Endothelial cell of umbilical vein (primary cell): ENCODE data around the gene CD109. TPM values are rescaled to one million over a fixed set of nuclear protein-coding genes. Genes with fewer than 3 reads are reported as not detected.

Source experiments
- BruUV-seq: library from RNA; stranded (reverse); fragments of 400-500 nt; replicated peaks from 2 replicates; lab custom pipeline; 2021; lab: Mats Ljungman, UMichigan
- CTCF ChIA-PET: fragments of 300-600, 350-600 bp; sonication (Branson Sonifier 250); formaldehyde crosslinking; loops from one replicate; lab custom pipeline; 2021; ENCODE audit warnings: antibody characterized with exemption, inconsistent platforms; lab: Charles Lee
- POLR2A ChIA-PET: fragments of 300-600, 350-600 bp; sonication (Branson Sonifier 250); formaldehyde crosslinking; loops from one replicate; lab custom pipeline; 2021; ENCODE audit warnings: antibody characterized with exemption, inconsistent platforms; lab: Charles Lee
- DNase-seq: peaks from one replicate; pipeline ENCODE4 v3.0.0-alpha.2; 2011; ENCODE audit warnings: low read depth, low spot score
- FAIRE-seq: peaks from 2 replicates; lab custom pipeline; 2011; peaks lifted over from hg19 to GRCh38; lab: Jason Lieb, UNC
- H2AFZ ChIP-seq: 2 replicates; pipeline ENCODE4 v1.6.0; 2012; ENCODE audit warnings: low read depth, low read length, control low read depth, inconsistent platforms
- H3K27ac ChIP-seq: 2 replicates; pipeline ENCODE4 v1.5.1; 2011; ENCODE audit warnings: low read depth, mild to moderate bottlenecking, control low read depth, low read length, moderate library complexity; ENCODE audit not compliant: insufficient read depth
- H3K27me3 ChIP-seq, 2 experiments: 2 replicates each; pipeline versions ENCODE4 v1.6.0 to v1.6.1; 2011; ENCODE audit warnings: low read length in 2 of 2, mixed read lengths in 1 of 2; ENCODE audit not compliant: control insufficient read depth in 2 of 2, insufficient read depth in 2 of 2
- H3K36me3 ChIP-seq, 2 experiments: 2 replicates in 1 of 2; 3 replicates in 1 of 2; pipeline ENCODE4 v1.5.1; 2011; ENCODE audit warnings: low read length in 2 of 2, mild to moderate bottlenecking in 1 of 2, moderate library complexity in 1 of 2; ENCODE audit not compliant: control insufficient read depth in 2 of 2, insufficient read depth in 2 of 2; ENCODE audit errors: extremely low read depth in 1 of 2
- H3K4me1 ChIP-seq: 3 replicates; pipeline ENCODE4 v1.5.1; 2011; ENCODE audit warnings: mild to moderate bottlenecking, low read length; ENCODE audit not compliant: control insufficient read depth, insufficient read depth; ENCODE audit errors: extremely low read depth
- H3K4me2 ChIP-seq: 2 replicates; pipeline ENCODE4 v1.6.1; 2011; ENCODE audit warnings: low read length, control low read depth, mixed read lengths; ENCODE audit not compliant: insufficient read depth
- H3K4me3 ChIP-seq, 3 experiments: fragments of 200-600 bp in 1 of 3; sonication (generic), shearing (Covaris generic) in 1 of 3; replicated peaks in 1 of 3; 2 replicates each; pipeline ENCODE4 v1.5.1; 2011 to 2016; ENCODE audit warnings: control low read depth in 3 of 3, low read length in 3 of 3, mild to moderate bottlenecking in 2 of 3, inconsistent platforms in 1 of 3, low read depth in 1 of 3, moderate library complexity in 1 of 3; ENCODE audit not compliant: insufficient read depth in 1 of 3
- H3K79me2 ChIP-seq: 2 replicates; pipeline ENCODE4 v1.6.0; 2012; ENCODE audit warnings: low read length, inconsistent platforms; ENCODE audit not compliant: control insufficient read depth, insufficient read depth
- H3K9ac ChIP-seq: replicated peaks from 2 replicates; pipeline ENCODE3; 2011; ENCODE audit warnings: low read length, control low read depth; ENCODE audit not compliant: insufficient read depth; ENCODE audit errors: extremely low read depth
- H3K9me1 ChIP-seq: replicated peaks from 3 replicates; pipeline ENCODE4 v1.6.0; 2011; ENCODE audit warnings: mild to moderate bottlenecking, low read length; ENCODE audit not compliant: control insufficient read depth, insufficient read depth; ENCODE audit errors: extremely low read depth
- H3K9me3 ChIP-seq: replicated peaks from 2 replicates; pipeline ENCODE4 v1.5.1; 2012; ENCODE audit warnings: low read length, inconsistent platforms; ENCODE audit not compliant: control insufficient read depth, insufficient read depth
- H4K20me1 ChIP-seq: replicated peaks from 2 replicates; pipeline ENCODE3; 2011; ENCODE audit warnings: mild to moderate bottlenecking, low read length; ENCODE audit not compliant: control insufficient read depth, insufficient read depth; ENCODE audit errors: extremely low read depth
- EZH2 ChIP-seq: IDR thresholded peaks from 2 replicates; pipeline ENCODE4 v1.6.1; 2012; ENCODE audit warnings: borderline replicate concordance, low read depth, mild to moderate bottlenecking, moderate library complexity, low read length, inconsistent platforms; ENCODE audit not compliant: severe bottlenecking
- FOS ChIP-seq: IDR thresholded peaks from 2 replicates; pipeline ENCODE4 v1.6.1; 2011; ENCODE audit warnings: mild to moderate bottlenecking, low read length, moderate library complexity, borderline replicate concordance; ENCODE audit not compliant: insufficient read depth
- JUN ChIP-seq: IDR thresholded peaks from 2 replicates; pipeline ENCODE4 v1.6.1; 2011; ENCODE audit warnings: borderline replicate concordance, low read depth; ENCODE audit not compliant: insufficient read length, insufficient read depth
- MYC ChIP-seq: IDR thresholded peaks from one replicate; pipeline ENCODE4 v1.6.1; 2011; ENCODE audit warnings: mild to moderate bottlenecking, low read depth, low read length
- POLR2A ChIP-seq: IDR thresholded peaks from 2 replicates; pipeline ENCODE4 v1.6.1; 2012; ENCODE audit warnings: low read depth, mild to moderate bottlenecking, control low read depth, low read length
- dilution Hi-C: fragments of 300-500 bp; cut with MboI; formaldehyde crosslinking; loops from one replicate; pipeline ENCODE4 v1.15.0; 2019; ENCODE audit warnings: low sequenced_read_pairs; ENCODE audit not compliant: extremely low pct_ligation_motif_present
- intact Hi-C: fragments of 100-400 bp; cut with micrococcal nuclease; formaldehyde crosslinking; loops from one replicate; pipeline ENCODE4 v1.10.0; 2022
- polyA plus RNA-seq, 4 experiments: library from polyadenylated mRNA; depleted of rRNA in 3 of 4; stranded (reverse) in 3 of 4; unstranded in 1 of 4; fragments of >200 nt; gene quantifications; 2 replicates each; pipeline versions ENCODE4 v1.2.1 to v1.2.3, GENCODE V29; 2011 to 2012; ENCODE audit warnings: missing spikeins in 1 of 4
- total RNA-seq: library from RNA; stranded (reverse); gene quantifications from 2 replicates; pipeline ENCODE4 v1.2.3, GENCODE V29; 2021
- TF ChIP-seq, protein P1 (sequence below), 2 donors: IDR thresholded peaks; 1 replicate in 1 of 2; 2 replicates in 1 of 2; pipeline ENCODE4 v1.5.1; 2011; ENCODE audit warnings: low read length in 2 of 2, mild to moderate bottlenecking in 2 of 2, moderate library complexity in 2 of 2, control low read depth in 1 of 2, inconsistent platforms in 1 of 2, low read depth in 1 of 2; ENCODE audit not compliant: insufficient read depth in 1 of 2; ENCODE audit errors: extremely low read depth in 1 of 2
- TF ChIP-seq, protein P2 (sequence below): IDR thresholded peaks from 2 replicates; pipeline ENCODE4 v1.6.1; 2011; ENCODE audit not compliant: insufficient read depth, insufficient read length

CD109 gene
- total and polyA plus RNA-seq, 2 donors (not counting 3 experiments of a cell fraction or from before 2014, with no cell fraction given): 33.9 to 107 TPM

DNA sequence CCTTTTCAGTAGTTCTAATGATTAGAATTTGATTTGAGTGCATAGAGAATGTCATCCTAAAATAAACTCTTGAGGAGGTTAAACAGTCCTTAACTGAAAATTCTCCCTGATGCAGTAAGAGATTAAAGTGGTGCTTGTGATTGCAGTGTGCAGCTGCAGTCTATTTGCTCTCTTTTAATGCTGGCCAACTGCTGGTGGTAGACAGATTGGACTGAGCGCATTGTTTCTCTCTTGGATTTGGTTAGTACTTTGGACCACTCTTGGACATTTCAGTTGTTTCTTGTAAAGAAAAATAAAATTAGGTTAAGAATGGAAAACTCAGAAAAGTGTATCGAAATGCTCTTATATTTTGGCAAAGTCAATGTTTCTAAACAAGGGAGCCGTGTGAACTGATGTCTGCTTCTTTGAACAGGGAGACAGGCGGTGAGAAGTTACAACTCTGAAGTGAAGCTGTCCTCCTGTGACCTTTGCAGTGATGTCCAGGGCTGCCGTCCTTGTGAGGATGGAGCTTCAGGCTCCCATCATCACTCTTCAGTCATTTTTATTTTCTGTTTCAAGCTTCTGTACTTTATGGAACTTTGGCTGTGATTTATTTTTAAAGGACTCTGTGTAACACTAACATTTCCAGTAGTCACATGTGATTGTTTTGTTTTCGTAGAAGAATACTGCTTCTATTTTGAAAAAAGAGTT lies 127.2 kb downstream of the CD109 start:
- Histone ChIP-seq H3K4me2 (no peak overlapping the region), H4K20me1 (no peaks in the 10 kb centered on the region), H2AFZ (no peak overlapping the region), H3K9me3 (no peaks in the 10 kb centered on the region), H3K36me3 (peaks cover 4 to 7% of the 10 kb centered on the region in 2 experiments), H3K79me2 (no peaks in the 10 kb centered on the region), H3K9me1 (no peaks in the 10 kb centered on the region), H3K27me3 (no peaks in the 10 kb centered on the region), H3K9ac (no peak overlapping the region), H3K4me1 (no peaks in the 10 kb centered on the region), H3K4me3 (no peak overlapping the region), H3K27ac (no peak overlapping the region)
- dilution Hi-C loops (no loop called here), intact Hi-C loops (no loop called here)
- no peak for TF ChIP-seq FOS
- ChIA-PET CTCF (interaction anchor here (1.1 to 1.9 kb wide), 2 partner anchors 10 to 1386 kb away, joined by 4 to 6 read pairs; no protein-coding TSS in a partner anchor), POLR2A (no interaction called here)
- FAIRE-seq (no peak), DNase-seq (no peak)
- no TSS peak for BruUV-seq

DNA sequence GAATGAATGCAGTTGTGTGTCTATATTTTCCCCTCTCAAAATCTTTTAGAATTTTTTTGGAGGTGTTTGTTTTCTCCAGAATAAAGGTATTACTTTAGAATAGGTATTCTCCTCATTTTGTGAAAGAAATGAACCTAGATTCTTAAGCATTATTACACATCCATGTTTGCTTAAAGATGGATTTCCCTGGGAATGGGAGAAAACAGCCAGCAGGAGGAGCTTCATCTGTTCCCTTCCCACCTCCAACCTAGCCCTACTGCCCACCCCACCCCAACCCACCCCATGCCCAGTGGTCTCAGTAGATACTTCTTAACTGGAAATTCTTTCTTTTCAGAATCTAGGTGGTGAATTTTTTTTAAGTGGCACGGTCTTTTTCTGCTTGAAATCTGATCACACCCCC lies 127.8 kb downstream of the CD109 start:
- no peak overlapping the region for H3K4me3 ChIP-seq
- H3K9me1 ChIP-seq: no peaks in the 10 kb centered on the region
- H3K79me2 ChIP-seq: no peaks in the 10 kb centered on the region
- FAIRE-seq (no peak), DNase-seq (no peak)
- no TSS peak for BruUV-seq
- H3K27me3 ChIP-seq: no peaks in the 10 kb centered on the region
- TF ChIP-seq MYC (no peak), EZH2 (no peak), JUN (no peak), FOS (no peak), POLR2A (no peak)
- TF ChIP-seq, protein P1, sequence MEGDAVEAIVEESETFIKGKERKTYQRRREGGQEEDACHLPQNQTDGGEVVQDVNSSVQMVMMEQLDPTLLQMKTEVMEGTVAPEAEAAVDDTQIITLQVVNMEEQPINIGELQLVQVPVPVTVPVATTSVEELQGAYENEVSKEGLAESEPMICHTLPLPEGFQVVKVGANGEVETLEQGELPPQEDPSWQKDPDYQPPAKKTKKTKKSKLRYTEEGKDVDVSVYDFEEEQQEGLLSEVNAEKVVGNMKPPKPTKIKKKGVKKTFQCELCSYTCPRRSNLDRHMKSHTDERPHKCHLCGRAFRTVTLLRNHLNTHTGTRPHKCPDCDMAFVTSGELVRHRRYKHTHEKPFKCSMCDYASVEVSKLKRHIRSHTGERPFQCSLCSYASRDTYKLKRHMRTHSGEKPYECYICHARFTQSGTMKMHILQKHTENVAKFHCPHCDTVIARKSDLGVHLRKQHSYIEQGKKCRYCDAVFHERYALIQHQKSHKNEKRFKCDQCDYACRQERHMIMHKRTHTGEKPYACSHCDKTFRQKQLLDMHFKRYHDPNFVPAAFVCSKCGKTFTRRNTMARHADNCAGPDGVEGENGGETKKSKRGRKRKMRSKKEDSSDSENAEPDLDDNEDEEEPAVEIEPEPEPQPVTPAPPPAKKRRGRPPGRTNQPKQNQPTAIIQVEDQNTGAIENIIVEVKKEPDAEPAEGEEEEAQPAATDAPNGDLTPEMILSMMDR (IDR thresholded peaks at IDR 0.05; ENCODE audit: extremely low read depth in 1 of 2, insufficient read depth in 1 of 2, low read depth in 1 of 2, low read length in 2 of 2): no peak
- TF ChIP-seq, protein P2, sequence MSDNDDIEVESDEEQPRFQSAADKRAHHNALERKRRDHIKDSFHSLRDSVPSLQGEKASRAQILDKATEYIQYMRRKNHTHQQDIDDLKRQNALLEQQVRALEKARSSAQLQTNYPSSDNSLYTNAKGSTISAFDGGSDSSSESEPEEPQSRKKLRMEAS: no peak
- no peak overlapping the region for H3K4me2 ChIP-seq
- no peak overlapping the region for H2AFZ ChIP-seq
- dilution Hi-C loops: no loop called here
- H3K9ac ChIP-seq: no peak overlapping the region
- H3K9me3 ChIP-seq: no peaks in the 10 kb centered on the region
- ChIA-PET CTCF (interaction anchor here (1.1 to 1.9 kb wide), 2 partner anchors 10 to 1386 kb away, joined by 4 to 6 read pairs; no protein-coding TSS in a partner anchor), POLR2A (no interaction called here)
- H4K20me1 ChIP-seq: no peaks in the 10 kb centered on the region
- H3K27ac ChIP-seq: no peak overlapping the region
- H3K4me1 ChIP-seq: no peaks in the 10 kb centered on the region
- H3K36me3 ChIP-seq: peaks cover 2 to 7% of the 10 kb centered on the region in 2 experiments
- intact Hi-C loops: no loop called here
